SU-DHL-6 (cell line): ENCODE data around the gene ATP1A4.

Experiments used
- H2AFZ ChIP-seq: fragments of 200-600 bp; sonication (generic); 2 replicates; pipeline ENCODE4 v1.6.1; 2014; ENCODE audit warnings: low read depth, mild to moderate bottlenecking, moderate library complexity, mixed read lengths, antibody characterized with exemption, low read length; ENCODE audit not compliant: severe bottlenecking
- H3F3A ChIP-seq: fragments of 200-600 bp; shearing (Covaris generic); 2 replicates; pipeline ENCODE4 v1.6.0; 2016; ENCODE audit warnings: antibody characterized with exemption, mild to moderate bottlenecking; ENCODE audit not compliant: insufficient read depth
- H3K27ac ChIP-seq: fragments of 200-600 bp; sonication (generic); 2 replicates; pipeline ENCODE4 v1.5.1; 2016; ENCODE audit warnings: low read depth, mild to moderate bottlenecking, low read length, moderate library complexity, mixed read lengths
- H3K27me3 ChIP-seq: fragments of 200-600 bp; sonication (generic), shearing (Covaris generic); 2 replicates; pipeline ENCODE4 v1.6.0; 2014; ENCODE audit warnings: mild to moderate bottlenecking, low read length
- H3K36me3 ChIP-seq: fragments of 200-600 bp; sonication (generic); 2 replicates; pipeline ENCODE4 v1.6.1; 2014; ENCODE audit warnings: mild to moderate bottlenecking, low read length, mixed read lengths
- H3K4me2 ChIP-seq: fragments of 300-600, 200-600 bp; shearing (Covaris generic), sonication (generic); 2 replicates; pipeline ENCODE4 v1.6.0; 2014; ENCODE audit warnings: low read length, low read depth, mild to moderate bottlenecking; ENCODE audit not compliant: poor library complexity, severe bottlenecking
- H3K4me3 ChIP-seq: fragments of 200-600 bp; sonication (generic); 2 replicates; pipeline ENCODE4 v1.5.1; 2014; ENCODE audit warnings: antibody characterized with exemption, low read length, mild to moderate bottlenecking, mixed read lengths; ENCODE audit not compliant: insufficient read depth, poor library complexity, severe bottlenecking
- H3K79me2 ChIP-seq: fragments of 200-600 bp; sonication (generic); 2 replicates; pipeline ENCODE4 v1.6.1; 2014; ENCODE audit warnings: mild to moderate bottlenecking, low read length, moderate library complexity; ENCODE audit not compliant: insufficient read depth
- H3K9ac ChIP-seq: fragments of 200-600 bp; sonication (generic); 2 replicates; pipeline ENCODE4 v1.7.0; 2014; ENCODE audit warnings: mild to moderate bottlenecking, low read length
- H3K9me2 ChIP-seq: fragments of 200-600 bp; sonication (generic); replicated peaks from 2 replicates; pipeline ENCODE4 v1.6.1; 2014; ENCODE audit warnings: low read length; ENCODE audit not compliant: insufficient read depth
- H3K9me3 ChIP-seq: fragments of 200-600 bp; sonication (generic); 2 replicates; pipeline ENCODE4 v1.6.1; 2014; ENCODE audit warnings: low read length, mixed read lengths; ENCODE audit not compliant: insufficient read depth
- H4K20me1 ChIP-seq: fragments of 200-600 bp; sonication (generic); 2 replicates; pipeline ENCODE4 v1.6.1; 2014; ENCODE audit warnings: low read depth, mild to moderate bottlenecking, antibody characterized with exemption, low read length, moderate library complexity, mixed read lengths
- EZH2phosphoT487 ChIP-seq: fragments of 200-600 bp; sonication (generic), shearing (Covaris generic); conservative IDR thresholded peaks from 2 replicates; pipeline ENCODE4 v1.6.1; 2018; ENCODE audit warnings: mild to moderate bottlenecking, antibody characterized with exemption, low read length, moderate library complexity, mixed read lengths
- TF ChIP-seq, protein P1 (sequence below): fragments of 200-600 bp; sonication (generic); IDR thresholded peaks from one replicate; pipeline ENCODE4 v1.5.1; 2017; ENCODE audit warnings: antibody characterized with exemption, mild to moderate bottlenecking, low read length, moderate library complexity; ENCODE audit not compliant: insufficient read depth, poor library complexity, severe bottlenecking

ATP1A4 gene

DNA sequence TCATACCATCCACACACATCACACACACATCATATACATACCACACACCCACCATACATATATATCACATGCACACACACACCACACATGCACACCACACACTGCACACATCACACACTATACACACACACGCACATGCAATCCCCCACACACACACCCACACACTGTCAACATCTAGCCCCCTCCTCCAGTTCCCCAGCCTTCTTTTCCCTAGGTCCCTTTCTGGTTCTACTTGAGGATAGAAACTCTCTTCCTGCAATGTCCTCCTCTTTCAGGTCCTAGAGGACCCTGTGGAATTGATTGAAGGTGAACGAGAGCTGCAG lies 43.3 kb downstream of the ATP1A4 start:
- Histone ChIP-seq H3K27ac (no peak overlapping the region), H2AFZ (no peak overlapping the region), H3K9me2 (no peaks in the 10 kb centered on the region), H3K36me3 (no peaks in the 10 kb centered on the region), H3K4me2 (no peak overlapping the region), H3K27me3 (no peaks in the 10 kb centered on the region), H3K79me2 (no peaks in the 10 kb centered on the region), H3K9me3 (no peaks in the 10 kb centered on the region), H3K9ac (no peak overlapping the region), H4K20me1 (no peaks in the 10 kb centered on the region), H3F3A (no peaks in the 10 kb centered on the region), H3K4me3 (no peak overlapping the region)
- no peak for TF ChIP-seq EZH2phosphoT487
- TF ChIP-seq, protein P1, sequence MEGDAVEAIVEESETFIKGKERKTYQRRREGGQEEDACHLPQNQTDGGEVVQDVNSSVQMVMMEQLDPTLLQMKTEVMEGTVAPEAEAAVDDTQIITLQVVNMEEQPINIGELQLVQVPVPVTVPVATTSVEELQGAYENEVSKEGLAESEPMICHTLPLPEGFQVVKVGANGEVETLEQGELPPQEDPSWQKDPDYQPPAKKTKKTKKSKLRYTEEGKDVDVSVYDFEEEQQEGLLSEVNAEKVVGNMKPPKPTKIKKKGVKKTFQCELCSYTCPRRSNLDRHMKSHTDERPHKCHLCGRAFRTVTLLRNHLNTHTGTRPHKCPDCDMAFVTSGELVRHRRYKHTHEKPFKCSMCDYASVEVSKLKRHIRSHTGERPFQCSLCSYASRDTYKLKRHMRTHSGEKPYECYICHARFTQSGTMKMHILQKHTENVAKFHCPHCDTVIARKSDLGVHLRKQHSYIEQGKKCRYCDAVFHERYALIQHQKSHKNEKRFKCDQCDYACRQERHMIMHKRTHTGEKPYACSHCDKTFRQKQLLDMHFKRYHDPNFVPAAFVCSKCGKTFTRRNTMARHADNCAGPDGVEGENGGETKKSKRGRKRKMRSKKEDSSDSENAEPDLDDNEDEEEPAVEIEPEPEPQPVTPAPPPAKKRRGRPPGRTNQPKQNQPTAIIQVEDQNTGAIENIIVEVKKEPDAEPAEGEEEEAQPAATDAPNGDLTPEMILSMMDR: no peak

DNA sequence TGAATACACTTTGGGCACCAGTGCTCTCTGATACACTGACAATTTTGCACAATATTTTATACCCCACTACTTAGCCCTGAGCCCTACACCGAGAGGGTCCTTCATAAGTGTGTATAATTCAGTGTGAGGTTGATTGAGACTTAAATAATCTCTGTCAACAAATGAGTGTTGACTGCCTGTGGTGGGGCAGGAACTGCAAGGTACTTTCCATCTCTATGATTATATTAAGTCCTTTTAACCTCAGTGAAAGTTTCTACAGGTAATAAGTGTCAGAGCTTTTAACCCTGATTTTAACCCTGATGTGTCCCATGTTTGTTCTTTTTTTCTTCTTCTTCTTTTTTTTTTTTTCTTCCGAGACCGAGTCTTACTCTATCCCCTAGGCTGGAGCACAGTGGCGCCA lies 44.7 kb downstream of the ATP1A4 start:
- H3K4me2 ChIP-seq: no peak overlapping the region
- TF ChIP-seq EZH2phosphoT487: no peak
- TF ChIP-seq, protein P1: no peak
- no peak overlapping the region for H3K9ac ChIP-seq

DNA sequence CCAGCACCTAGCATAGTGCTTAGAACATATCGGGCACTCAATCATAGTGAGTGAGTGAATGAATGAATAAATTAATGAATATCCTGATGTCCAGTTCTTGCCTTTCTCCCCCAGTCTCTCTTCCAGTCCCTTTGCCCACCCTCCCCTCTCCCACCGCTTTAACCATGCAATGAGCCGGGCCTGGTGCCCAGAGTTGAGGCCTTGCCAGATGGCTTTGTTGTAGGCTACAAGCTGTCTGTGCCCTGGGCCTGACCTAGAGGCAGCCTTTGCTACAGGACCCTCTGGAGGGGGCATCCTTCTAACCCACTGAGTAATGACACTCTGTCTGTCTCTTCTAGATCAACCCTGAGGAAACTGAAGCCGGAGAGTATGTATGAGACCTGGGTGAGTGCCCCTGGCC lies 45.8 kb downstream of the ATP1A4 start:
- TF ChIP-seq, protein P1: no peak
- no peak for TF ChIP-seq EZH2phosphoT487
- Histone ChIP-seq H3F3A (no peaks in the 10 kb centered on the region), H4K20me1 (no peaks in the 10 kb centered on the region), H2AFZ (no peak overlapping the region), H3K9me3 (no peaks in the 10 kb centered on the region), H3K27ac (no peak overlapping the region), H3K79me2 (no peaks in the 10 kb centered on the region), H3K4me2 (no peak overlapping the region), H3K4me3 (no peak overlapping the region), H3K36me3 (no peaks in the 10 kb centered on the region), H3K9ac (no peak overlapping the region), H3K27me3 (no peaks in the 10 kb centered on the region), H3K9me2 (no peaks in the 10 kb centered on the region)

More for the DNA sequence above, 44.7 kb downstream of the ATP1A4 start:
- no peak overlapping the region for H2AFZ ChIP-seq
- no peaks in the 10 kb centered on the region for H3K27me3 ChIP-seq
- H4K20me1 ChIP-seq: no peaks in the 10 kb centered on the region
- H3K9me3 ChIP-seq: no peaks in the 10 kb centered on the region
- no peak overlapping the region for H3K27ac ChIP-seq
- H3F3A ChIP-seq: no peaks in the 10 kb centered on the region
- no peak overlapping the region for H3K4me3 ChIP-seq
- H3K79me2 ChIP-seq: no peaks in the 10 kb centered on the region
- no peaks in the 10 kb centered on the region for H3K9me2 ChIP-seq
- H3K36me3 ChIP-seq: no peaks in the 10 kb centered on the region

DNA sequence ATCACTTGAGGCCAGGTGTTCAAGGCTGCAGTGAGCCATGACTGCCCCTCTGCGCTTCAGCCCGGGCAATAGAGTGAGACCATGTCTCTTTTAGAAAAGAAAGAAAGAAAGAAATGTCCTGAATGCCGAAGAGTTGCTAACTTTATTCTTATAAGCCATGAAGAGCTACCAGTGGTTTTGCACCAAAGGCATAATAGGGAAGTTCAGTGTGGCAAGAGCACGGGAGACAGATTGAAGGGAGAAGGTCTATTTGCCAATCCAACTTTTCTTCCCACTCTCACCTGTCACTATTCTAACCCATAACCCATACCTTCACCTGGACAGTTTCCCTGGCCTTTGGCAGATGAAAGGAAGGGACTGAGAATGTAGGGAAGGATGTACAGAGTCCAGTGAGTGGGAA lies 49.4 kb downstream of the ATP1A4 start:
- no peaks in the 10 kb centered on the region for H3K36me3 ChIP-seq
- no peak overlapping the region for H3K4me3 ChIP-seq
- H2AFZ ChIP-seq: no peak overlapping the region
- TF ChIP-seq, protein P1: no peak
- TF ChIP-seq EZH2phosphoT487: no peak
- H3K9ac ChIP-seq: no peak overlapping the region
- H4K20me1 ChIP-seq: no peaks in the 10 kb centered on the region
- H3K79me2 ChIP-seq: peaks cover 1% of the 10 kb centered on the region; the same call in 1 of the 2 replicates
- H3K9me2 ChIP-seq: no peaks in the 10 kb centered on the region
- H3K4me2 ChIP-seq: no peak overlapping the region
- no peak overlapping the region for H3K27ac ChIP-seq
- peaks cover 14% of the 10 kb centered on the region for H3F3A ChIP-seq
- no peaks in the 10 kb centered on the region for H3K9me3 ChIP-seq
- no peaks in the 10 kb centered on the region for H3K27me3 ChIP-seq
